Upper lobe of left lung (tissue), 6 donors: ENCODE data around the gene ATAT1. TPM values are rescaled to one million over a fixed set of nuclear protein-coding genes. Genes with fewer than 3 reads are reported as not detected.

Experiments
- ATAC-seq, 2 donors: fragments of 200-7000 bp; cut with Tn5 transposase; one replicate each; pipeline ENCODE4 v1.9.1; 2022; ENCODE audit warnings: mild to moderate bottlenecking in 2 of 2, moderate library complexity in 2 of 2; ENCODE audit not compliant: low FRiP score in 2 of 2
- DNase-seq, 2 donors: peaks; one replicate each; pipeline ENCODE4 v3.0.0-alpha.2; 2019 to 2020
- H3K27ac ChIP-seq, 4 donors: fragments of 200-600 bp; sonication (generic); one replicate each; pipeline ENCODE4 v1.5.1; 2016 to 2019
- H3K27me3 ChIP-seq, 4 donors: fragments of 200-600 bp; sonication (generic); one replicate each; pipeline ENCODE4 v1.5.1; 2017 to 2019
- H3K36me3 ChIP-seq, 4 donors: fragments of 200-600 bp; sonication (generic); one replicate each; pipeline ENCODE4 v1.5.1; 2016 to 2019
- H3K4me1 ChIP-seq, 4 donors: fragments of 200-600 bp; sonication (generic); one replicate each; pipeline ENCODE4 v1.5.1; 2018 to 2019
- H3K4me3 ChIP-seq, 4 donors: fragments of 200-600 bp; sonication (generic); one replicate each; pipeline ENCODE4 v1.5.1; 2017 to 2019; ENCODE audit warnings: mild to moderate bottlenecking in 2 of 4, moderate library complexity in 1 of 4
- H3K9me3 ChIP-seq, 4 donors: fragments of 200-600 bp; sonication (generic); one replicate each; pipeline ENCODE4 v1.5.1; 2018 to 2019
- CTCF ChIP-seq, 6 experiments: fragments of 450-650 bp in 4 of 6; fragments of 200-600 bp in 2 of 6; sonication (generic) in 2 of 6; IDR thresholded peaks; one replicate each; pipeline ENCODE4 v1.5.1; 2016 to 2019; ENCODE audit warnings: antibody characterized with exemption in 6 of 6
- EP300 ChIP-seq, 4 donors: sonication (generic); formaldehyde crosslinking; IDR thresholded peaks; one replicate each; pipeline ENCODE4 v1.5.1; 2017; ENCODE audit warnings: antibody characterized with exemption in 4 of 4, control low read depth in 2 of 4
- POLR2A ChIP-seq, 4 donors: fragments of 450-650 bp; IDR thresholded peaks; one replicate each; pipeline ENCODE4 v1.5.1; 2016 to 2017; ENCODE audit warnings: antibody characterized with exemption in 4 of 4, mild to moderate bottlenecking in 2 of 4
- POLR2AphosphoS5 ChIP-seq, 2 donors: sonication (generic); formaldehyde crosslinking; IDR thresholded peaks; one replicate each; pipeline ENCODE4 v1.5.1; 2017; ENCODE audit warnings: antibody characterized with exemption in 2 of 2
- WGBS, 2 donors: methylation state at CpG; one replicate each; pipeline ENCODE4 v1.1.5; 2017 to 2018; 5-methylcytosine and 5-hydroxymethylcytosine counted together
- total RNA-seq, 6 donors: library from RNA; depleted of rRNA in 4 of 6; stranded (reverse); fragments of >200 nt in 4 of 6; gene quantifications; one replicate each; pipeline versions ENCODE4 v1.1.0 to v1.2.1, GENCODE V29; 2016 to 2021
- donor health status: DM: no; HTN: no; CAD: no; lungs with moderate emphysema.
- donor health status: DM: no; HTN: yes; CAD: no; lungs with severe emphysema.

Gene ATAT1
- total RNA-seq, 6 donors from 2014 or later: 3.1 to 36.7 (median 6.2) TPM

- TF ChIP-seq POLR2AphosphoS5 (IDR thresholded peaks at IDR 0.05) (no peak), POLR2A (IDR thresholded peaks at IDR 0.05) (no peak), EP300 (IDR thresholded peaks at IDR 0.05) (no peak), CTCF (IDR thresholded peaks at IDR 0.05) (no peak)
- peaks cover 25 to 53% (median 30%) of the 10 kb centered on the region in 4 donors for H3K36me3 ChIP-seq
- H3K27ac ChIP-seq: peak overlapping the region in 2 of 4 donors; percentile 16 to 74
- no peak overlapping the region for H3K4me3 ChIP-seq
- H3K4me1 ChIP-seq: peaks cover 32 to 50% (median 37%) of the 10 kb centered on the region in 4 donors
- WGBS, 2 donors: 72 to 78% methylated on average over 2 of the region's 2 CpGs
- ATAC-seq (no peak), DNase-seq (no peak)
- no peaks in the 10 kb centered on the region for H3K27me3 ChIP-seq
- no peaks in the 10 kb centered on the region for H3K9me3 ChIP-seq
Observed at GRCh38 chr6:30611856-30612194, 14.8 kb upstream of the ATAT1 start.

GRCh38 chr6:30612213-30612612, 14.5 kb upstream of the ATAT1 start:
- ATAC-seq (no peak), DNase-seq (no peak)
- peaks cover 22 to 50% (median 28%) of the 10 kb centered on the region in 4 donors for H3K36me3 ChIP-seq
- no peaks in the 10 kb centered on the region for H3K9me3 ChIP-seq
- peak overlapping the region in 3 of 4 donors; percentile 31 to 74 (median 59) for H3K27ac ChIP-seq
- H3K4me1 ChIP-seq: peaks cover 32 to 50% (median 37%) of the 10 kb centered on the region in 4 donors
- no peaks in the 10 kb centered on the region for H3K27me3 ChIP-seq
- 37 to 51% methylated on average over 1 of the region's 1 CpG for WGBS, 2 donors
- H3K4me3 ChIP-seq: no peak overlapping the region
- TF ChIP-seq CTCF (IDR thresholded peaks at IDR 0.05) (peak in 1 of 6 experiments; percentile 8), EP300 (IDR thresholded peaks at IDR 0.05) (no peak)

GRCh38 chr6:30612687-30613248, 13.9 kb upstream of the ATAT1 start:
- no peak overlapping the region for H3K4me3 ChIP-seq
- peaks cover 32 to 46% (median 37%) of the 10 kb centered on the region in 4 donors for H3K4me1 ChIP-seq
- no peaks in the 10 kb centered on the region for H3K27me3 ChIP-seq

GRCh38 chr6:30613251-30614043, 13.2 kb upstream of the ATAT1 start:
- DNase-seq (no peak), ATAC-seq (no peak)
- no peaks in the 10 kb centered on the region for H3K9me3 ChIP-seq
- H3K4me3 ChIP-seq: peak overlapping the region in 1 of 4 donors; percentile 68
- peaks cover 9 to 37% (median 15%) of the 10 kb centered on the region in 4 donors for H3K36me3 ChIP-seq
- H3K4me1 ChIP-seq: peaks cover 36 to 51% (median 41%) of the 10 kb centered on the region in 4 donors
- peak overlapping the region in 3 of 4 donors; percentile 95 to 96 (median 96) for H3K27ac ChIP-seq
- no peak for TF ChIP-seq POLR2AphosphoS5 (IDR thresholded peaks at IDR 0.05)
- TF ChIP-seq EP300 (IDR thresholded peaks at IDR 0.05): no peak
- no peak for TF ChIP-seq CTCF (IDR thresholded peaks at IDR 0.05)
- no peak for TF ChIP-seq POLR2A (IDR thresholded peaks at IDR 0.05)
- H3K27me3 ChIP-seq: no peaks in the 10 kb centered on the region

More at GRCh38 chr6:30612687-30613248, 13.9 kb upstream of the ATAT1 start:
- DNase-seq (peak in 1 of 2 donors; percentile 46), ATAC-seq (no peak)
- no peak for TF ChIP-seq POLR2AphosphoS5 (IDR thresholded peaks at IDR 0.05)
- no peak for TF ChIP-seq CTCF (IDR thresholded peaks at IDR 0.05)
- no peak for TF ChIP-seq POLR2A (IDR thresholded peaks at IDR 0.05)
- Histone ChIP-seq H3K9me3 (no peaks in the 10 kb centered on the region), H3K36me3 (peaks cover 16 to 44% (median 22%) of the 10 kb centered on the region in 4 donors), H3K27ac (peak overlapping the region; percentile 24 to 74 (median 45))
- 37 to 45% methylated on average over 6 of the region's 6 CpGs for WGBS, 2 donors
